ENCODE measurements around the gene KCNA3. TPM values are rescaled to one million over a fixed set of nuclear protein-coding genes. Genes with fewer than 3 reads are reported as not detected.

KCNA3 gene
- total and polyA plus RNA-seq, 4 donors: 0.23 to 2.2 (median 0.34) TPM

- Histone ChIP-seq H3K4me3 (ENCODE audit: low read depth in 1 of 3, low read length in 3 of 3) (no peak overlapping the region), H3K27me3 (ENCODE audit: control insufficient read depth in 4 of 4, insufficient read depth in 4 of 4, low read length in 3 of 4) (peaks cover 0 to 4% (median 0%) of the 10 kb centered on the region in 4 donors), H3K4me1 (ENCODE audit: control insufficient read depth in 4 of 4, insufficient read depth in 4 of 4, low read length in 3 of 4) (no peaks in the 10 kb centered on the region), H3K9me3 (ENCODE audit: control insufficient read depth in 4 of 4, low read length in 3 of 4) (peaks cover 0 to 4% (median 0%) of the 10 kb centered on the region in 4 donors), H3K27ac (ENCODE audit: low read depth in 1 of 2, low read length in 2 of 2) (no peak overlapping the region), H3K36me3 (ENCODE audit: control insufficient read depth in 4 of 4, insufficient read depth in 3 of 4, low read depth in 1 of 4, low read length in 3 of 4) (no peaks in the 10 kb centered on the region), H3K9ac (ENCODE audit: low read depth in 1 of 2, low read length in 2 of 2) (no peak overlapping the region)
- no peak for DNase-seq (ENCODE audit: low spot score)
- 52% methylated on average over 1 of the region's 1 CpG for WGBS
- TF ChIP-seq, protein P1, sequence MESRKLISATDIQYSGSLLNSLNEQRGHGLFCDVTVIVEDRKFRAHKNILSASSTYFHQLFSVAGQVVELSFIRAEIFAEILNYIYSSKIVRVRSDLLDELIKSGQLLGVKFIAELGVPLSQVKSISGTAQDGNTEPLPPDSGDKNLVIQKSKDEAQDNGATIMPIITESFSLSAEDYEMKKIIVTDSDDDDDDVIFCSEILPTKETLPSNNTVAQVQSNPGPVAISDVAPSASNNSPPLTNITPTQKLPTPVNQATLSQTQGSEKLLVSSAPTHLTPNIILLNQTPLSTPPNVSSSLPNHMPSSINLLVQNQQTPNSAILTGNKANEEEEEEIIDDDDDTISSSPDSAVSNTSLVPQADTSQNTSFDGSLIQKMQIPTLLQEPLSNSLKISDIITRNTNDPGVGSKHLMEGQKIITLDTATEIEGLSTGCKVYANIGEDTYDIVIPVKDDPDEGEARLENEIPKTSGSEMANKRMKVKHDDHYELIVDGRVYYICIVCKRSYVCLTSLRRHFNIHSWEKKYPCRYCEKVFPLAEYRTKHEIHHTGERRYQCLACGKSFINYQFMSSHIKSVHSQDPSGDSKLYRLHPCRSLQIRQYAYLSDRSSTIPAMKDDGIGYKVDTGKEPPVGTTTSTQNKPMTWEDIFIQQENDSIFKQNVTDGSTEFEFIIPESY (IDR thresholded peaks at IDR 0.05): no peak
- TF ChIP-seq YY1 (IDR thresholded peaks at IDR 0.05): no peak
- TF ChIP-seq TAF1 (conservative IDR thresholded peaks at IDR 0.05): no peak
- no peak for TF ChIP-seq CTCF (IDR thresholded peaks at IDR 0.05; ENCODE audit: low read depth, low read length, missing input control)
- no peak for TF ChIP-seq NR2F2 (IDR thresholded peaks at IDR 0.05)
- no peak for TF ChIP-seq RXRA (IDR thresholded peaks at IDR 0.05)
- no peak for TF ChIP-seq EGR1 (IDR thresholded peaks at IDR 0.05; ENCODE audit: low read depth in 2 of 2)
- TF ChIP-seq FOXA1 (IDR thresholded peaks at IDR 0.05): no peak
- no peak for TF ChIP-seq GABPA (IDR thresholded peaks at IDR 0.05 in 1 of 2, conservative IDR thresholded peaks at IDR 0.05 in 1 of 2)
- no peak for TF ChIP-seq REST (IDR thresholded peaks at IDR 0.05)
Measured at GRCh38 chr1:110682898-110683297, 8.2 kb upstream of the KCNA3 start.

- Histone ChIP-seq H3K36me3 (ENCODE audit: control insufficient read depth in 4 of 4, insufficient read depth in 3 of 4, low read depth in 1 of 4, low read length in 3 of 4) (no peaks in the 10 kb centered on the region), H3K9ac (ENCODE audit: low read depth in 1 of 2, low read length in 2 of 2) (no peak overlapping the region), H3K27me3 (ENCODE audit: control insufficient read depth in 4 of 4, insufficient read depth in 4 of 4, low read length in 3 of 4) (peaks cover 0 to 3% (median 2%) of the 10 kb centered on the region in 4 donors), H3K9me3 (ENCODE audit: control insufficient read depth in 4 of 4, low read length in 3 of 4) (no peaks in the 10 kb centered on the region), H3K4me3 (ENCODE audit: low read depth in 1 of 3, low read length in 3 of 3) (no peak overlapping the region), H3K4me1 (ENCODE audit: control insufficient read depth in 4 of 4, insufficient read depth in 4 of 4, low read length in 3 of 4) (peaks cover 0 to 2% (median under 1%) of the 10 kb centered on the region in 4 donors), H3K27ac (ENCODE audit: low read depth in 1 of 2, low read length in 2 of 2) (no peak overlapping the region)
- TF ChIP-seq JUND (IDR thresholded peaks at IDR 0.05): no peak
- no peak for TF ChIP-seq HNF4A (conservative IDR thresholded peaks at IDR 0.05)
- no peak for TF ChIP-seq CTCF (IDR thresholded peaks at IDR 0.05; ENCODE audit: low read depth, low read length, missing input control)
- no peak for TF ChIP-seq NR2F2 (IDR thresholded peaks at IDR 0.05)
- TF ChIP-seq RXRA (IDR thresholded peaks at IDR 0.05): no peak
- no peak for TF ChIP-seq TAF1 (conservative IDR thresholded peaks at IDR 0.05)
- TF ChIP-seq SP1 (IDR thresholded peaks at IDR 0.05): no peak
- no peak for TF ChIP-seq FOXA2 (IDR thresholded peaks at IDR 0.05)
- no peak for DNase-seq (ENCODE audit: low spot score)
- 54% methylated on average over 3 of the region's 3 CpGs for WGBS
Measured at GRCh38 chr1:110680036-110680735, 5.4 kb upstream of the KCNA3 start.
